Left ventricle myocardium inferior (tissue), 1 donor: ENCODE results near the gene AGAP1. TPM values are rescaled to one million over a fixed set of nuclear protein-coding genes. Genes with fewer than 3 reads are reported as not detected.

Source experiments
- DNase-seq: peaks from one replicate; pipeline ENCODE4 v3.0.0-alpha.2; 2020
- H3K27ac ChIP-seq: fragments of 200-600 bp; replicated peaks from 2 replicates; pipeline ENCODE4 v1.8.0; 2021
- H3K27me3 ChIP-seq: fragments of 200-600 bp; 2 replicates; pipeline ENCODE4 v1.8.0; 2021; ENCODE audit warnings: low read depth
- H3K36me3 ChIP-seq: fragments of 200-600 bp; 2 replicates; pipeline ENCODE4 v1.8.0; 2021
- H3K4me1 ChIP-seq: fragments of 200-600 bp; 2 replicates; pipeline ENCODE4 v1.8.0; 2021
- H3K4me3 ChIP-seq: fragments of 200-600 bp; 2 replicates; pipeline ENCODE4 v1.8.0; 2021; ENCODE audit warnings: mild to moderate bottlenecking, moderate library complexity
- H3K9me3 ChIP-seq: fragments of 200-600 bp; replicated peaks from 2 replicates; pipeline ENCODE4 v1.8.0; 2021
- CTCF ChIP-seq: fragments of 200-600 bp; IDR thresholded peaks from 2 replicates; pipeline ENCODE4 v1.8.0; 2021; ENCODE audit warnings: antibody characterized with exemption, mild to moderate bottlenecking, borderline replicate concordance
- intact Hi-C: fragments of 100-400 bp; cut with micrococcal nuclease; formaldehyde crosslinking; loops from one replicate; pipeline ENCODE4 v1.11.0; 2022
- total RNA-seq: library from RNA; stranded (reverse); fragmentation: NEBNext Ultra II Directional; extraction: Animal tissue kit (Norgen Biotek cat#: 25700); gene quantifications from one replicate; pipeline ENCODE4 v1.2.1, GENCODE V29; 2021
- donor health status: DM: no; HTN: yes; CAD: no; lungs with severe emphysema.

Gene AGAP1
- total RNA-seq, 1 donor from 2014 or later = 18.1 TPM

DNA sequence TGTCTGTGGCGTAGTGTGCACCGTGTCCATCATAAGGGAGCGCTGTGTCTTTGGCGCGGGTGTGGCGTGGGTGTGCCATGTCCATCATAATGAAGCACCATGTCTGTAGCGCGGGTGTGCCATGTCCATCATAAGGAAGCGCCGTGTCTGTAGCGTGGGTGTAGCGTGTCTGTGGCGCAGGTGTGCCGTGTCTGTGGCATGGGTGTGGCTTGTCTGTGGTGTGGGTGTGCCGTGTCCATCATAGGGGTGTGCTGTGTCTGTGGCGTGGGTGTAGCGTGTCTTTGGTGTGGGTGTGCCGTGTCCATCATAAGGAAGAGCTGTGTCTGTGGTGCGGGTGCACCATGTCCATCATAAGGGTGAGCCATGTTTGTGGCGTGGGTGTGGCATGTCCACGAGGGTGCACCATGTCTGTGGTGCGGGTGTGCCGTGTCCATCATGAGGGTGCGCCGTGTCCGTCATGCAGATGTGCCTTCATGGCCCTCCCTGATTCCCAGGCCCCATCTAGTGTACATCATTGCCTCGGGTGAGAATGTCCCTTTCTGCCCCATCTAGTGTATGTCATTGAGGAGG lies 399.4 kb downstream of the AGAP1 start:
- Histone ChIP-seq H3K4me3 (no peak overlapping the region), H3K36me3 (peaks cover 37% of the 10 kb centered on the region), H3K27ac (no peak overlapping the region), H3K9me3 (no peaks in the 10 kb centered on the region), H3K27me3 (no peaks in the 10 kb centered on the region), H3K4me1 (no peaks in the 10 kb centered on the region)
- no peak for TF ChIP-seq CTCF
- DNase-seq = no peak
- intact Hi-C loops = no loop called here

DNA sequence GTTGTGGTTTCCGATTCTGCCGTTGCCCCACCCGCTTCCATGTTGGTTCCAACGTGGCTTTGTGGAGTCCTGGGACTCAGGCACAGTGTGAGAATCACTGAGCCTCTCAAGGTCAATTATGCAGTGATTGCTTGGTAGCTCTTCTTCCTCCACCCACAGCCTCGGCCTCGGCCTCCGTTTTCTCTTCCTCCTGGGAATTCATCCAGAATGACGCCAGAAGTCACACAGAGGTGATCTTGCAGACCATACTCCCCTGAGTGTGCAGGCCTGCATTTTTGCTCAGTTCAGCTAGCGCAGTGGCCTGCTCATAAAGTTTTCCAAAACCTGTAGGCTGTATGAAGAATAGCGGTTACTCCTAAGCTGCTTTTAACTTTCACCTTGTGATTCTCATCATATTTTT lies 401.0 kb downstream of the AGAP1 start:
- TF ChIP-seq CTCF = no peak
- no peaks in the 10 kb centered on the region for H3K4me1 ChIP-seq
- peaks cover 32% of the 10 kb centered on the region for H3K36me3 ChIP-seq
- intact Hi-C loops = no loop called here
- H3K27me3 ChIP-seq = no peaks in the 10 kb centered on the region
- H3K27ac ChIP-seq = no peak overlapping the region
- no peak for DNase-seq
- H3K9me3 ChIP-seq = no peaks in the 10 kb centered on the region
- no peak overlapping the region for H3K4me3 ChIP-seq

DNA sequence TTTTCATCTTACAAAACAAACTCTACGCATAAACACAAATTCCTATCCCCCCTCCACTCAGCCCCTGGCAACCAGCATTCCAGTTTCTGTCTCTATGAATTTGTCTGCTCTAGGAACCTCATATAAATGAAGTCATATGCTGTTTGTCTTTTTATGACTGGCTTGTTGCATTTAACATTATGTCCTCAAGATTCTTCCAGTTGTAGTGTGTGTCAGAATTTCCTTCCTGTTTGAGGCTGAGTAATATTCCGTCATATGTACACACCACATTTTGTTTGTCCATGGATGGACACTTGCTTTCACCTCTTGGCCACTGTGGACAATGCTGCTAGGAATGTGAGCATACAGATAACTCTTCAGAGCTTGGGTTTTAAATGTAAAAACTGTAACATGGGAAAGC lies 402.2 kb downstream of the AGAP1 start:
- Histone ChIP-seq H3K9me3 (no peaks in the 10 kb centered on the region), H3K4me3 (no peak overlapping the region), H3K27me3 (no peaks in the 10 kb centered on the region), H3K27ac (no peak overlapping the region), H3K36me3 (peaks cover 32% of the 10 kb centered on the region), H3K4me1 (no peaks in the 10 kb centered on the region)
- DNase-seq = no peak
- no peak for TF ChIP-seq CTCF
- intact Hi-C loops = no loop called here

DNA sequence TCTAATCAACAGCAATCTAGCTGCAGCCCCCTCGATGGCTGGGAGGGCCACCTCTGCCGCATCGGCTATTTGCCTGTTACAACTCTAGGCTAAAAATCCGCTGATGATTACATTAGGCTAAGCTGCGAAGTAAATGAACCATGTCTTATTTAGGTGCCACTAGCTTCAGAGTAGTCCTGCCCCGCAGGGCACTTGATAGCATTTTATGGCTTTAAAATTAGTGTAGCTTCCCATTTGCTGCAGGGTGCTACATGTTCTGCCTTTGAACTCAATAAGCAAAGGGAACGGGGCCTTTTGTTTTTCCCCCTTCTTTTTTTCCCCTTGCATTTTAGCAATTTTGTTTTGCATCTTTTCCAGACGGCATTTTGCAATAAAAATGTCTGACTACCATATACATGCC lies 404.1 kb downstream of the AGAP1 start:
- Histone ChIP-seq H3K9me3 (no peaks in the 10 kb centered on the region), H3K36me3 (peaks cover 21% of the 10 kb centered on the region), H3K4me1 (no peaks in the 10 kb centered on the region), H3K27ac (no peak overlapping the region), H3K4me3 (no peak overlapping the region), H3K27me3 (no peaks in the 10 kb centered on the region)
- no peak for TF ChIP-seq CTCF
- intact Hi-C loops = no loop called here
- DNase-seq = no peak

GRCh38 chr2:235898766-235899165 lies 404.9 kb downstream of the AGAP1 start:
- TF ChIP-seq CTCF = no peak
- Histone ChIP-seq H3K9me3 (no peaks in the 10 kb centered on the region), H3K4me1 (no peaks in the 10 kb centered on the region), H3K4me3 (no peak overlapping the region), H3K27ac (no peak overlapping the region), H3K36me3 (peaks cover 17% of the 10 kb centered on the region), H3K27me3 (no peaks in the 10 kb centered on the region)
- DNase-seq = no peak
- intact Hi-C loops = no loop called here
